Hepatocyte (in vitro differentiated cells): ENCODE results near the gene THAP12.

Experiments
- CTCF ChIP-seq: fragments of 200-600 bp; sonication (generic); IDR thresholded peaks from 2 replicates; pipeline ENCODE4 v1.5.1; 2016; ENCODE audit warnings: antibody characterized with exemption, mild to moderate bottlenecking; ENCODE audit not compliant: poor library complexity
- EZH2 ChIP-seq: fragments of 200-600 bp; sonication (generic); IDR thresholded peaks from 2 replicates; pipeline ENCODE4 v1.6.1; 2016; ENCODE audit warnings: antibody characterized with exemption, mild to moderate bottlenecking, borderline replicate concordance

DNA sequence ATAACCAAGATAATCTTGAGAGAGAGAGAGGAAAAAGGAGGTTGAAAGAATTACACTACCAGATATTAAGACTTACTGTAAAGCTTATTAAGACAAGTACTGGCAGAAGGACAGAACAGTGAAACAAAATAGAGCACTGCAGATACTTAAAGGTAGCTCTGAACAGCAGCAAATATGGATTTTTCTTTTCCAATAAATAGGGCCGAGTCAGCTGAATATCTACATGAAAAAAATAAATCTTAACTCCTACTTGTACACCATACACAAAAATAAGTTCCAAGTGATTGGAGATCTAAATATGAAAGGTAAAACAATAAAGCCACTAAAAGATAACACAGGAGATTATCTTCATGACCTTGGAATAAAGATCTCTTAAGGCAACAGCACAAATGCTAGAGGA lies 12.4 kb downstream of the THAP12 start:
- TF ChIP-seq CTCF (no peak), EZH2 (no peak)
